Measurements from ENCODE around the gene CFHR4. TPM values are rescaled to one million over a fixed set of nuclear protein-coding genes. Genes with fewer than 3 reads are reported as not detected.
"Not testable (repeated sequence)": the region's sequence is repeated elsewhere in the genome, so short reads cannot be mapped to it uniquely, and the experiment has no call there.

Gene CFHR4
- total RNA-seq, 1 experiment from 2014 or later: not detected

GRCh38 chr1:196873385-196873784, 14.5 kb upstream of the CFHR4 start:
- DNase-seq: no peak
- no peaks in the 10 kb centered on the region for H3K27me3 ChIP-seq (ENCODE audit: low read length)

GRCh38 chr1:196875935-196876334, 11.9 kb upstream of the CFHR4 start:
- no peak overlapping the region for H3K27ac ChIP-seq (ENCODE audit: low read length)
- no peaks in the 10 kb centered on the region for H3K27me3 ChIP-seq (ENCODE audit: low read length)
- H3K79me2 ChIP-seq (ENCODE audit: low read length): no peaks in the 10 kb centered on the region
- no peaks in the 10 kb centered on the region for H3K36me3 ChIP-seq (ENCODE audit: insufficient read depth, low read length)
- H3K4me2 ChIP-seq (ENCODE audit: low read depth, low read length, poor library complexity, severe bottlenecking): no peak overlapping the region
- no peak for DNase-seq
- no peaks in the 10 kb centered on the region for H4K20me1 ChIP-seq (ENCODE audit: insufficient read depth, low read depth, low read length)
- no peak overlapping the region for H3K9ac ChIP-seq (ENCODE audit: low read length)
- H2AFZ ChIP-seq (ENCODE audit: low read length): no peak overlapping the region
- H3K4me3 ChIP-seq (ENCODE audit: low read length): no peak overlapping the region
- H3K9me3 ChIP-seq (ENCODE audit: low read length): no peaks in the 10 kb centered on the region
- no peaks in the 10 kb centered on the region for H3K4me1 ChIP-seq (ENCODE audit: low read length)
- H3K9me2 ChIP-seq (replicated peaks; ENCODE audit: insufficient read depth, low read length): no peaks in the 10 kb centered on the region; the same call in 1 of the 2 replicates

More at GRCh38 chr1:196873385-196873784, 14.5 kb upstream of the CFHR4 start:
- Histone ChIP-seq H3K9me3 (ENCODE audit: low read length) (no peaks in the 10 kb centered on the region), H3K4me2 (ENCODE audit: low read depth, low read length, poor library complexity, severe bottlenecking) (no peak overlapping the region), H3K36me3 (ENCODE audit: insufficient read depth, low read length) (no peaks in the 10 kb centered on the region), H3K4me1 (ENCODE audit: low read length) (no peaks in the 10 kb centered on the region), H3K9me2 (replicated peaks; ENCODE audit: insufficient read depth, low read length) (no peaks in the 10 kb centered on the region; the same call in 1 of the 2 replicates), H3K79me2 (ENCODE audit: low read length) (no peaks in the 10 kb centered on the region), H4K20me1 (ENCODE audit: insufficient read depth, low read depth, low read length) (no peaks in the 10 kb centered on the region), H3K27ac (ENCODE audit: low read length) (no peak overlapping the region), H3K9ac (ENCODE audit: low read length) (no peak overlapping the region), H3K4me3 (ENCODE audit: low read length) (no peak overlapping the region), H2AFZ (ENCODE audit: low read length) (no peak overlapping the region)

- Histone ChIP-seq H3K9me2 (replicated peaks; ENCODE audit: insufficient read depth, low read length) (no peaks in the 10 kb centered on the region; the same call in 1 of the 2 replicates), H3K9me3 (ENCODE audit: low read length) (no peaks in the 10 kb centered on the region), H3K9ac (ENCODE audit: low read length) (no peak overlapping the region), H4K20me1 (ENCODE audit: insufficient read depth, low read depth, low read length) (no peaks in the 10 kb centered on the region), H3K4me1 (ENCODE audit: low read length) (no peaks in the 10 kb centered on the region), H2AFZ (ENCODE audit: low read length) (no peak overlapping the region), H3K27ac (ENCODE audit: low read length) (no peak overlapping the region), H3K27me3 (ENCODE audit: low read length) (no peaks in the 10 kb centered on the region), H3K79me2 (ENCODE audit: low read length) (no peaks in the 10 kb centered on the region), H3K4me2 (ENCODE audit: low read depth, low read length, poor library complexity, severe bottlenecking) (no peak overlapping the region), H3K4me3 (ENCODE audit: low read length) (no peak overlapping the region), H3K36me3 (ENCODE audit: insufficient read depth, low read length) (no peaks in the 10 kb centered on the region)
- DNase-seq: no peak
Measured at GRCh38 chr1:196877964-196878363, 9.9 kb upstream of the CFHR4 start.

- H3K9me2 ChIP-seq (replicated peaks; ENCODE audit: insufficient read depth, low read length); H3K27ac ChIP-seq (ENCODE audit: low read length); H3K4me1 ChIP-seq (ENCODE audit: low read length): not testable (repeated sequence)
Measured at GRCh38 chr1:196886560-196886959, 1.3 kb upstream of the CFHR4 start.

GRCh38 chr1:196890668-196891067, 2.8 kb downstream of the CFHR4 start:
- Histone ChIP-seq H3K9me3 (ENCODE audit: low read length) (no peaks in the 10 kb centered on the region), H3K27me3 (ENCODE audit: low read length) (no peaks in the 10 kb centered on the region), H4K20me1 (ENCODE audit: insufficient read depth, low read depth, low read length) (no peaks in the 10 kb centered on the region), H3K36me3 (ENCODE audit: insufficient read depth, low read length) (no peaks in the 10 kb centered on the region), H3K79me2 (ENCODE audit: low read length) (no peaks in the 10 kb centered on the region), H2AFZ (ENCODE audit: low read length) (no peak overlapping the region), H3K4me3 (ENCODE audit: low read length) (no peak overlapping the region), H3K9ac (ENCODE audit: low read length) (no peak overlapping the region), H3K4me1 (ENCODE audit: low read length) (no peaks in the 10 kb centered on the region), H3K4me2 (ENCODE audit: low read depth, low read length, poor library complexity, severe bottlenecking) (no peak overlapping the region), H3K27ac (ENCODE audit: low read length) (no peak overlapping the region), H3K9me2 (replicated peaks; ENCODE audit: insufficient read depth, low read length) (no peaks in the 10 kb centered on the region)
- DNase-seq: no peak

More at GRCh38 chr1:196886560-196886959, 1.3 kb upstream of the CFHR4 start:
- not testable (repeated sequence) for H3K9me3 ChIP-seq (ENCODE audit: low read length); DNase-seq; H3K9ac ChIP-seq (ENCODE audit: low read length); H3K79me2 ChIP-seq (ENCODE audit: low read length); H2AFZ ChIP-seq (ENCODE audit: low read length); H3K4me3 ChIP-seq (ENCODE audit: low read length); H4K20me1 ChIP-seq (ENCODE audit: insufficient read depth, low read depth, low read length); H3K36me3 ChIP-seq (ENCODE audit: insufficient read depth, low read length); H3K4me2 ChIP-seq (ENCODE audit: low read depth, low read length, poor library complexity, severe bottlenecking); H3K27me3 ChIP-seq (ENCODE audit: low read length)

GRCh38 chr1:196891251-196891650, 3.4 kb downstream of the CFHR4 start:
- Histone ChIP-seq H3K36me3 (ENCODE audit: insufficient read depth, low read length) (no peaks in the 10 kb centered on the region), H3K27me3 (ENCODE audit: low read length) (no peaks in the 10 kb centered on the region), H2AFZ (ENCODE audit: low read length) (no peak overlapping the region), H4K20me1 (ENCODE audit: insufficient read depth, low read depth, low read length) (no peaks in the 10 kb centered on the region), H3K27ac (ENCODE audit: low read length) (no peak overlapping the region), H3K9ac (ENCODE audit: low read length) (no peak overlapping the region), H3K9me2 (replicated peaks; ENCODE audit: insufficient read depth, low read length) (no peaks in the 10 kb centered on the region), H3K4me3 (ENCODE audit: low read length) (no peak overlapping the region), H3K4me1 (ENCODE audit: low read length) (no peaks in the 10 kb centered on the region), H3K9me3 (ENCODE audit: low read length) (no peaks in the 10 kb centered on the region), H3K4me2 (ENCODE audit: low read depth, low read length, poor library complexity, severe bottlenecking) (no peak overlapping the region), H3K79me2 (ENCODE audit: low read length) (no peaks in the 10 kb centered on the region)
- DNase-seq: no peak

- no peaks in the 10 kb centered on the region for H3K9me2 ChIP-seq (replicated peaks; ENCODE audit: insufficient read depth, low read length)
- H3K4me2 ChIP-seq (ENCODE audit: low read depth, low read length, poor library complexity, severe bottlenecking): no peak overlapping the region
- H3K9ac ChIP-seq (ENCODE audit: low read length): no peak overlapping the region
- no peak overlapping the region for H3K4me3 ChIP-seq (ENCODE audit: low read length)
- DNase-seq: no peak
- no peak overlapping the region for H2AFZ ChIP-seq (ENCODE audit: low read length)
- H3K27me3 ChIP-seq (ENCODE audit: low read length): no peaks in the 10 kb centered on the region
- H3K27ac ChIP-seq (ENCODE audit: low read length): no peak overlapping the region
- H3K9me3 ChIP-seq (ENCODE audit: low read length): no peaks in the 10 kb centered on the region
- H3K36me3 ChIP-seq (ENCODE audit: insufficient read depth, low read length): no peaks in the 10 kb centered on the region
- H3K4me1 ChIP-seq (ENCODE audit: low read length): no peaks in the 10 kb centered on the region
- no peaks in the 10 kb centered on the region for H3K79me2 ChIP-seq (ENCODE audit: low read length)
- no peaks in the 10 kb centered on the region for H4K20me1 ChIP-seq (ENCODE audit: insufficient read depth, low read depth, low read length)
Measured at GRCh38 chr1:196896355-196896754, 8.5 kb downstream of the CFHR4 start.

- Histone ChIP-seq H3K27me3 (ENCODE audit: low read length) (no peaks in the 10 kb centered on the region), H3K79me2 (ENCODE audit: low read length) (no peaks in the 10 kb centered on the region), H3K4me3 (ENCODE audit: low read length) (no peak overlapping the region), H3K4me2 (ENCODE audit: low read depth, low read length, poor library complexity, severe bottlenecking) (no peak overlapping the region), H3K36me3 (ENCODE audit: insufficient read depth, low read length) (no peaks in the 10 kb centered on the region), H3K9me3 (ENCODE audit: low read length) (no peaks in the 10 kb centered on the region), H3K27ac (ENCODE audit: low read length) (no peak overlapping the region), H3K4me1 (ENCODE audit: low read length) (no peaks in the 10 kb centered on the region), H4K20me1 (ENCODE audit: insufficient read depth, low read depth, low read length) (no peaks in the 10 kb centered on the region), H3K9ac (ENCODE audit: low read length) (no peak overlapping the region), H2AFZ (ENCODE audit: low read length) (no peak overlapping the region), H3K9me2 (replicated peaks; ENCODE audit: insufficient read depth, low read length) (no peaks in the 10 kb centered on the region)
- DNase-seq: no peak
Measured at GRCh38 chr1:196897158-196897828, 9.4 kb downstream of the CFHR4 start.

All from Karpas-422 (cell line).